ENCODE results near the gene CXXC5. TPM values are rescaled to one million over a fixed set of nuclear protein-coding genes. Genes with fewer than 3 reads are reported as not detected.

CXXC5 gene
- total and polyA plus RNA-seq, 9 of the 15 experiments (the other 6 are each of a cell fraction or from before 2014, with no cell fraction given): 1.9 to 123 (median 45.8) TPM

DNA sequence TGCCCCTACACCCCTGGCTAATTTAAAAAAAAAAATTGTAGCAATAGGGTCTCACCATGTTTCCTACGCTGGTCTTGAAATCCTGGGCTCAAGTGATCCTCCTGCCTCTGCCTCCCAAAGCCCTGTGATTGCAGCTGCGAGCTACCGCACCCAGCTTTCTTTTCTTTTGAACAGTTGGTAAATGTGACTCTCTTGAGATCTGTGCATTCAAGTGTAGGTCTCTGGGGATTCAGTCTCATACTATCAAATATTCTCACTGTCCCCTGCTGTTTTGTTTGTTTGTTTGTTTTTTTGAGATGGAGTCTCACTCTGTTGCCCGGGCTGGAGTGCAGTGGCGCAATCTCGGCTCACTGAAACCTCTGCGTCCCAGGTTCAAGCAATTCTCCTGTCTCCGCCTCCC, 42.3 kb upstream of the CXXC5 start:
- Histone ChIP-seq H3K27me3 (ENCODE audit: control insufficient read depth in 2 of 2, insufficient read depth in 2 of 2, low read length in 2 of 2) (no peaks in the 10 kb centered on the region), H3K9ac (ENCODE audit: insufficient read depth in 1 of 2, low read depth in 2 of 2, low read length in 2 of 2) (no peak overlapping the region), H3K27ac (ENCODE audit: extremely low read depth, low read depth, low read length) (no peak overlapping the region), H3K79me2 (ENCODE audit: control insufficient read depth, insufficient read depth, low read length) (peaks cover 31% of the 10 kb centered on the region), H3K9me1 (ENCODE audit: control insufficient read depth, insufficient read depth, low read length) (no peaks in the 10 kb centered on the region), H2AFZ (ENCODE audit: low read depth, low read length) (no peak overlapping the region), H4K20me1 (replicated peaks; ENCODE audit: control insufficient read depth, insufficient read depth, low read length) (no peaks in the 10 kb centered on the region), H3K36me3 (ENCODE audit: control insufficient read depth, insufficient read depth, low read length) (peaks cover 58% of the 10 kb centered on the region; the same call in 2 of the 3 replicates), H3K4me3 (no peak overlapping the region), H3K9me3 (replicated peaks; ENCODE audit: control insufficient read depth, insufficient read depth, low read depth, low read length) (no peaks in the 10 kb centered on the region), H3K4me1 (replicated peaks in 1 of 2; ENCODE audit: control insufficient read depth in 2 of 2, insufficient read depth in 2 of 2, low read length in 2 of 2) (no peaks in the 10 kb centered on the region; a peak in 1 of 5 replicates), H3K4me2 (ENCODE audit: insufficient read depth, low read length) (no peak overlapping the region)
- no peak for TF ChIP-seq GABPB1 (CRISPR knock-in tag; IDR thresholded peaks at IDR 0.05)
- no peak for TF ChIP-seq OTX1 (CRISPR knock-in tag; IDR thresholded peaks at IDR 0.05)
- TF ChIP-seq PRPF4 (IDR thresholded peaks at IDR 0.05; ENCODE audit: insufficient read depth, low read depth, low read length, poor library complexity, severe bottlenecking): no peak
- TF ChIP-seq HNRNPLL (IDR thresholded peaks at IDR 0.05; ENCODE audit: low read depth, low read length, poor library complexity, severe bottlenecking): no peak
- no peak for TF ChIP-seq POLR2AphosphoS5 (IDR thresholded peaks at IDR 0.05; ENCODE audit: control insufficient read depth, insufficient read depth, low read depth, low read length)
- TF ChIP-seq PTBP1 (IDR thresholded peaks at IDR 0.05; ENCODE audit: low read depth, low read length): no peak
- TF ChIP-seq, protein P1, sequence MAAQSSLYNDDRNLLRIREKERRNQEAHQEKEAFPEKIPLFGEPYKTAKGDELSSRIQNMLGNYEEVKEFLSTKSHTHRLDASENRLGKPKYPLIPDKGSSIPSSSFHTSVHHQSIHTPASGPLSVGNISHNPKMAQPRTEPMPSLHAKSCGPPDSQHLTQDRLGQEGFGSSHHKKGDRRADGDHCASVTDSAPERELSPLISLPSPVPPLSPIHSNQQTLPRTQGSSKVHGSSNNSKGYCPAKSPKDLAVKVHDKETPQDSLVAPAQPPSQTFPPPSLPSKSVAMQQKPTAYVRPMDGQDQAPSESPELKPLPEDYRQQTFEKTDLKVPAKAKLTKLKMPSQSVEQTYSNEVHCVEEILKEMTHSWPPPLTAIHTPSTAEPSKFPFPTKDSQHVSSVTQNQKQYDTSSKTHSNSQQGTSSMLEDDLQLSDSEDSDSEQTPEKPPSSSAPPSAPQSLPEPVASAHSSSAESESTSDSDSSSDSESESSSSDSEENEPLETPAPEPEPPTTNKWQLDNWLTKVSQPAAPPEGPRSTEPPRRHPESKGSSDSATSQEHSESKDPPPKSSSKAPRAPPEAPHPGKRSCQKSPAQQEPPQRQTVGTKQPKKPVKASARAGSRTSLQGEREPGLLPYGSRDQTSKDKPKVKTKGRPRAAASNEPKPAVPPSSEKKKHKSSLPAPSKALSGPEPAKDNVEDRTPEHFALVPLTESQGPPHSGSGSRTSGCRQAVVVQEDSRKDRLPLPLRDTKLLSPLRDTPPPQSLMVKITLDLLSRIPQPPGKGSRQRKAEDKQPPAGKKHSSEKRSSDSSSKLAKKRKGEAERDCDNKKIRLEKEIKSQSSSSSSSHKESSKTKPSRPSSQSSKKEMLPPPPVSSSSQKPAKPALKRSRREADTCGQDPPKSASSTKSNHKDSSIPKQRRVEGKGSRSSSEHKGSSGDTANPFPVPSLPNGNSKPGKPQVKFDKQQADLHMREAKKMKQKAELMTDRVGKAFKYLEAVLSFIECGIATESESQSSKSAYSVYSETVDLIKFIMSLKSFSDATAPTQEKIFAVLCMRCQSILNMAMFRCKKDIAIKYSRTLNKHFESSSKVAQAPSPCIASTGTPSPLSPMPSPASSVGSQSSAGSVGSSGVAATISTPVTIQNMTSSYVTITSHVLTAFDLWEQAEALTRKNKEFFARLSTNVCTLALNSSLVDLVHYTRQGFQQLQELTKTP (IDR thresholded peaks at IDR 0.05; ENCODE audit: low read depth in 1 of 2, partially characterized antibody in 2 of 2): no peak
- no peak for TF ChIP-seq ZNF696 (CRISPR knock-in tag; conservative IDR thresholded peaks at IDR 0.05)
- no peak for TF ChIP-seq RB1 (IDR thresholded peaks at IDR 0.05; ENCODE audit: low read depth)
- TF ChIP-seq XRCC4 (IDR thresholded peaks at IDR 0.05; ENCODE audit: extremely low read depth, insufficient read depth, insufficient read length): no peak
- TF ChIP-seq ZNF785 (CRISPR knock-in tag; IDR thresholded peaks at IDR 0.05): no peak
- no peak for TF ChIP-seq SNIP1 (IDR thresholded peaks at IDR 0.05; ENCODE audit: low read depth)
- TF ChIP-seq DNMT1 (IDR thresholded peaks at IDR 0.05): no peak
- intact Hi-C loops (cut with micrococcal nuclease) (no loop called here), in situ Hi-C loops (cut with MboI) (no loop called here)
- POLR2A ChIA-PET: interaction anchor here (0.7 to 1.2 kb wide), 2 partner anchors 17 to 54 kb away, joined by 3 read pairs; no protein-coding TSS in a partner anchor
- FAIRE-seq: no peak
- no peak for ATAC-seq
- CTCF ChIA-PET (ENCODE audit: low intra/inter-chr PET ratio): no interaction called here
- BruUV-seq (replicated peaks): no TSS peak
- 92% methylated on average over 8 of the region's 8 CpGs for WGBS (ENCODE audit: insufficient coverage, low coverage, missing lambda C conversion rate)
- no peak for DNase-seq (ENCODE audit: extremely low read depth in 1 of 4, low spot score in 3 of 4)

All from K562 (cell line).